Suprapubic skin (tissue), 4 donors: ENCODE measurements around the gene CATSPER1. TPM values are rescaled to one million over a fixed set of nuclear protein-coding genes. Genes with fewer than 3 reads are reported as not detected.

Experiments
- DNase-seq, 2 donors: peaks; one replicate each; pipeline ENCODE4 v3.0.0-alpha.2; 2019; ENCODE audit warnings: low spot score in 2 of 2
- H3K27ac ChIP-seq: fragments of 200-600 bp; sonication (generic); one replicate; pipeline ENCODE4 v1.5.1; 2019
- H3K27me3 ChIP-seq: fragments of 200-600 bp; sonication (generic); one replicate; pipeline ENCODE4 v1.5.1; 2019
- H3K36me3 ChIP-seq: fragments of 200-600 bp; sonication (generic); one replicate; pipeline ENCODE4 v1.5.1; 2019
- H3K4me1 ChIP-seq: fragments of 200-600 bp; sonication (generic); one replicate; pipeline ENCODE4 v1.5.1; 2019
- H3K4me3 ChIP-seq: fragments of 200-600 bp; sonication (generic); one replicate; pipeline ENCODE4 v1.5.1; 2019; ENCODE audit warnings: mild to moderate bottlenecking
- H3K9me3 ChIP-seq: fragments of 200-600 bp; sonication (generic); one replicate; pipeline ENCODE4 v1.5.1; 2019
- CTCF ChIP-seq, 2 donors: fragments of 200-600 bp in 1 of 2; fragments of 450-650 bp in 1 of 2; sonication (generic) in 1 of 2; IDR thresholded peaks; one replicate each; pipeline ENCODE4 v1.5.1; 2016 to 2019; ENCODE audit warnings: antibody characterized with exemption in 2 of 2, mild to moderate bottlenecking in 1 of 2, moderate library complexity in 1 of 2
- EP300 ChIP-seq: sonication (generic); formaldehyde crosslinking; IDR thresholded peaks from one replicate; pipeline ENCODE4 v1.6.1; 2017; ENCODE audit warnings: antibody characterized with exemption
- POLR2A ChIP-seq, 2 donors: fragments of 450-650 bp; IDR thresholded peaks; one replicate each; pipeline ENCODE4 v1.6.1; 2017; ENCODE audit warnings: antibody characterized with exemption in 2 of 2, mild to moderate bottlenecking in 2 of 2, moderate library complexity in 2 of 2
- POLR2AphosphoS5 ChIP-seq, 3 donors: sonication (generic); formaldehyde crosslinking; IDR thresholded peaks; one replicate each; pipeline ENCODE4 v1.6.1; 2017; ENCODE audit warnings: antibody characterized with exemption in 3 of 3
- WGBS: methylation state at CpG from one replicate; pipeline ENCODE4 v1.1.5; 2018; 5-methylcytosine and 5-hydroxymethylcytosine counted together
- total RNA-seq, 4 donors: library from RNA; depleted of rRNA; stranded (reverse); fragments of >200 nt; gene quantifications; one replicate each; pipeline ENCODE4 v1.1.0, GENCODE V29; 2016

Gene CATSPER1
- total RNA-seq, 4 donors from 2014 or later, result not detected

DNA sequence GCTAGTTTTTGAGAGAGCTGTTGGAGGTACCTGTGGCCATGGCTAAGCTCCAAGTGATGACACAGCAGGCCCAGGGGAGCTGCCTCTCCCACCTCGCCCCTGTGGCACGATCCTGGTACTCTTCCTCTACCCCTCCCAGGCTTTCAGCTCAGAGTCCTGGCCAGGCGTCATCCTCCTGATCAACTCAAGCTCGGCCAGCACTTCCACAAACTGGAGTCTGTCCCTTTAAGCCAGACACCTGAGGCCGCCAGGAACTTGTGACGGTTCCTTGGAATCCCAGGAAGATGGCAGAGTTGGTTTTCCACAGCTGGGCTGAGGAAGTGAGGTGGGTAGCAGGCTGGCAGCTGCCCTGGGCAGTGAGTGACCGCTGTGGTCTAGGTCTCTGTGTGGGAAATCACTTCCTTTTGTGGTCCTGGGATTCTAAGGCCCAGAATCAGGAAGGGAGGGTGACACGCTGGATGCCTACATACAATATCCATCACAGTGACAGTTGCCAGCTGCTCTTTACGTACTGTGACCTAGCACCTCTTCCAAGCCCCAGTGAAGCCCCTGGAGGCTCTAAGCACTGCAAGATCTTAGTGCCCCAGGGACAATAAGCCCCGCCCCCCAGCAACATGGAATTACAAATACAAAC, 17.7 kb downstream of the CATSPER1 start:
- 42% methylated on average over 5 of the region's 10 CpGs for WGBS
- Histone ChIP-seq H3K4me1 (peaks cover 34% of the 10 kb centered on the region), H3K27me3 (peaks cover 21% of the 10 kb centered on the region), H3K36me3 (peaks cover 12% of the 10 kb centered on the region), H3K9me3 (no peaks in the 10 kb centered on the region), H3K27ac (peak overlapping the region; percentile 60), H3K4me3 (no peak overlapping the region)
- TF ChIP-seq CTCF (IDR thresholded peaks at IDR 0.05) (no peak), EP300 (no peak), POLR2AphosphoS5 (IDR thresholded peaks at IDR 0.05) (no peak), POLR2A (IDR thresholded peaks at IDR 0.05) (no peak)
- no peak for DNase-seq

DNA sequence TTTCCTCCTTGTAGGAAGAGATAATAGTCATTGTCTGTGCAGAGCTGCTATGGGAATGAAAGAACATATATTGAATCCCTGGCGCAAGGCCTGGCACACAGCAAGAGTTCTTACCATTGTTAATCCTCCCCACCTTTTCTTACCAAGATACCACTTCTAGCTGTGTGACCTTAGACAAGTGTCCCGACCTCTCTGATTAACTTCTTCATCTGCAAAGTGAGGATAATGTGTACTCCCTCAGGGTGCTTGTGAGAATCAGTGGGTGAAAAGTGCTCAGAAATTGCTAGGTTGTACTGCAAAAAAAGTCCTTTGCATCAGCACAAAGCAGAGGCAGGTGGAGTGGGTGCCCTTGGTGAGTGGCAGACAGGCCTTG, 18.2 kb downstream of the CATSPER1 start:
- DNase-seq, result no peak

DNA sequence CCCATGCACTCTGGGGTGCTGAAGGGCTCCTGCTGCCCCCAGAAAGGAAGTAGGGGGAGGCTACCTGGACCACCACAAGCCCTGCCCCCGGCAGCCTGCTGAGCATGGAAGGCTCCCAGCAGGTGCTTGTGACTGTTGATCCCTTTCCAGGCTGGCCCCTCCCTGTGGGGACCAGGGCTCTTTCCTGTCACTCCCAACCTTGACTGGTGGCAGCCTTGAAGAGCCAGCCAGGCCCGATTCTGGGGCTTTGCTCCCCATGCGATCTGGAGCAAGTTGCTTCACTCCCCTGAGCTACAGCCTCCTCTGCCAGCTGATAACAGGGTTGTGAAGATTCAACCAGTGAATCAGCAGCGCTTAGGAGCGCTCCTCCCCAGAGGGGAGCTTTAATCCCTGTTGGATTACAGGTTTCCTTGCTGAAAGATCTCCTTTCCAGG, 19.1 kb downstream of the CATSPER1 start:
- no peak overlapping the region for H3K4me3 ChIP-seq
- WGBS, result 60% methylated on average over 3 of the region's 5 CpGs
- no peak for DNase-seq
- no peaks in the 10 kb centered on the region for H3K9me3 ChIP-seq
- no peak overlapping the region for H3K27ac ChIP-seq
- peaks cover 35% of the 10 kb centered on the region for H3K4me1 ChIP-seq
- peaks cover 12% of the 10 kb centered on the region for H3K36me3 ChIP-seq
- peaks cover 10% of the 10 kb centered on the region for H3K27me3 ChIP-seq
- TF ChIP-seq POLR2AphosphoS5 (IDR thresholded peaks at IDR 0.05) (no peak), CTCF (IDR thresholded peaks at IDR 0.05) (no peak), EP300 (no peak), POLR2A (IDR thresholded peaks at IDR 0.05) (no peak)

More for the DNA sequence above, 18.2 kb downstream of the CATSPER1 start:
- TF ChIP-seq CTCF (IDR thresholded peaks at IDR 0.05) (no peak), EP300 (no peak), POLR2A (IDR thresholded peaks at IDR 0.05) (no peak)
- Histone ChIP-seq H3K27me3 (peaks cover 18% of the 10 kb centered on the region), H3K36me3 (peaks cover 12% of the 10 kb centered on the region), H3K27ac (no peak overlapping the region), H3K9me3 (no peaks in the 10 kb centered on the region), H3K4me1 (peaks cover 38% of the 10 kb centered on the region), H3K4me3 (no peak overlapping the region)
- 91% methylated on average over 2 of the region's 2 CpGs for WGBS

DNA sequence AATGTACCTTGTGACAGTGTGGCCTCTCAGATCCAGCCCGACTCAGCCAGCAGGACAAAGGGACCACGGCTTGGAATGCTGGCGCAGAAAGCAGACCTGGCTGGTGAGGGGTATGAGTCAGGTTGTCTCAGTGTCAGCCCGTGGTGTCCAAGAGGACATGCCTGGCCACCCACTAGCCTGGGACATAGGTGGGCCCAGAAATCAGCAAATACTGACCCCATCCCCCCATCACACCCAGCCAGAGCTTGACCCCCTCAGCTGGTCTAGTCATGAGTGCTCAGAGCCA, 19.4 kb downstream of the CATSPER1 start:
- H3K9me3 ChIP-seq, result no peaks in the 10 kb centered on the region
- H3K27ac ChIP-seq, result no peak overlapping the region
- H3K4me3 ChIP-seq, result no peak overlapping the region
- WGBS, result no CpG with 5 or more reads among the region's 4 CpGs
- TF ChIP-seq CTCF (IDR thresholded peaks at IDR 0.05) (no peak), POLR2A (IDR thresholded peaks at IDR 0.05) (no peak), POLR2AphosphoS5 (IDR thresholded peaks at IDR 0.05) (no peak)
- no peak for DNase-seq
- H3K27me3 ChIP-seq, result peaks cover 6% of the 10 kb centered on the region
- peaks cover 12% of the 10 kb centered on the region for H3K36me3 ChIP-seq
- peaks cover 31% of the 10 kb centered on the region for H3K4me1 ChIP-seq

- DNase-seq, result no peak
- TF ChIP-seq POLR2A (IDR thresholded peaks at IDR 0.05), result no peak
- TF ChIP-seq POLR2AphosphoS5 (IDR thresholded peaks at IDR 0.05), result no peak
- no peak for TF ChIP-seq CTCF (IDR thresholded peaks at IDR 0.05)
- TF ChIP-seq EP300, result no peak
- peaks cover 27% of the 10 kb centered on the region for H3K4me1 ChIP-seq
- H3K27ac ChIP-seq, result no peak overlapping the region
- peaks cover 12% of the 10 kb centered on the region for H3K36me3 ChIP-seq
- H3K27me3 ChIP-seq, result peaks cover under 1% of the 10 kb centered on the region
- no peaks in the 10 kb centered on the region for H3K9me3 ChIP-seq
- H3K4me3 ChIP-seq, result no peak overlapping the region
- 85% methylated on average over 13 of the region's 13 CpGs for WGBS
These were observed 20.0 kb downstream of the CATSPER1 start for GRCh38 chr11:66006134-66006890.
